Activated CD4-positive, CD25-positive, alpha-beta regulatory T cell (primary cell): ENCODE results near the gene DNAJC18.

Source experiments
- DNase-seq, 4 experiments: peaks; one replicate each; lab custom pipeline; 2025; lab: John Stamatoyannopoulos, UW

DNAJC18 gene

DNA sequence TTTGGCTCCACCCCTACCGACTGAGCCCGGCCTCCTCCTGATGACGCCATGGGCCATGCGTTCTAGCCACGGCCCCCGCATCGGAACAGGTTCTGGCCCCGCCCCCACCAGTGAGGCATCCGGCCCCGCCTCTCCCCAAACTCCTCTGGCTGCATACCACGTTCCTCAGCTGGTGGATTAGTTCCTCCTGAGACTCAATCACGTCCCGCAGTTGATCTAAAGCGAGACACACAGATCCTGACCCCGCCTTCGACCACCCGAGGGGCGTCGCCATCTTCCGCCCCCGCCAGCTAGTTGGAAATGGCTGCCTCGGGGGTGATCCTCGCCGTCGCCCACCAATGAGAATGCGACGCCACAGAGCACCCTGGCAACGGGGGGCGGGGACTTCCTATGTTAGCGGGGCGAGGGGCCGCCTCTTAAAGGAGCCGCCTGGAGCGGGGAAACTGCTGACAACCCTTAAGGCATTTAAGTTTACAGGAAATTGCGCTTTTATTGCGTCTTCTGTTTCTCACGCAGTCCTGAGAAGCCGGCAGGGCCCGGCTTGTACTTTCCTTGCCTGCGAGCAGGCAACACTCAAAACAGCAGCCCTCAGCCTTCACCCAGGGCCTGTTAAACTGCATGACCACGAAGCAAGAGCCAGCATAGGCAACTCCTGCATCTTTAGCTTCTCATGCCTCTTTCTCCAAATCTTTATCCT, 35.4 kb downstream of the DNAJC18 start, which contains the start of gene SPATA24:
SPATA24 (minus strand) TSS at position 303 of the 697 bp plus-strand sequence; CDS start at position 274, 29 bp downstream.
- peak; percentile 96 to 98 (median 97) for DNase-seq

DNA sequence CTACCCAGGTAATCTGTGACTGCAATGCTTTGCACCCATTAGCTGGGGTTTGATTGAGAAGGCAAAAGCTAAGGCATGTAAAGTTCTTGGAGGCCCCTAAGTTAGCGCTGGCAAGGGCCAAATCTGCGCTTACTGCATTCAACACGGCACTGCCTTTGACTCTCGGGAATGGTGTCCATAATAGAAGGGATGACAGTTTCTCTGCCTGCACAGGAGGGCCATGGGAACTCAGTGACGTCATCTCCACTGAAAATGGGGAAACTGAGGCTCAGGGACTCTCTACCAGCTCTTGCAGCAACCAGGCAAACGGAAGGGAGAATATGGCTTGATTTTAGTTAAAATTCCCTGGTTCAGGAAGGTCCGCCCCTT, 35.9 kb downstream of the DNAJC18 start:
- no peak for DNase-seq

DNA sequence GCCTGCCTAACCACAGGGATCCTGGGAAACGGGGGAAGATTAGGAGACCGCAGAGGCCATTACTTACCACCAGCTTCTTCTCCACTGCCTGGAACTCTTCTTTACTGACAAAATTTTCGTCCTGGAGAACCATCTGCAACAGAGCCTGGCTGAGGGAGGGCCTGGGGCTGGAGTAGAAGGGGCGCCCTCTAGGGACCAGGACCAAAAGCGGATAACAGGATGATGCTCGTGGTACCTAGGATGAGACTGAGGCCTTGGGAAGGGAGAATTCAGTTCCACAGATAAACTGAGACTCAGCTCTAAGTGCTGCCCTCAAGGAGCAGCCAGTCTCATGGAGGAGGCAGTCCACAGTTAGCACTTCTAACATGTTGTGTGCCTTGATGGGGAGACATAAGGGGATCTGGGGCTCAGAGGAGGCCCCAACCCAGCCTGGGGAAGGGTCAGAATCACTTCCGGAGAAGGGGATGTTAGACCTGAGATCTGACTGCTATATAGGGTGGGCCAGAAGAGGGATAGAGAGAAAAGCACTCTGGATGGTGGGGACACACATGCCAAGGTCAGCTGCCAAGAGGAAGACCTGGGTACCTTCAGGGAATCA, 36.7 kb downstream of the DNAJC18 start:
- no peak for DNase-seq

DNA sequence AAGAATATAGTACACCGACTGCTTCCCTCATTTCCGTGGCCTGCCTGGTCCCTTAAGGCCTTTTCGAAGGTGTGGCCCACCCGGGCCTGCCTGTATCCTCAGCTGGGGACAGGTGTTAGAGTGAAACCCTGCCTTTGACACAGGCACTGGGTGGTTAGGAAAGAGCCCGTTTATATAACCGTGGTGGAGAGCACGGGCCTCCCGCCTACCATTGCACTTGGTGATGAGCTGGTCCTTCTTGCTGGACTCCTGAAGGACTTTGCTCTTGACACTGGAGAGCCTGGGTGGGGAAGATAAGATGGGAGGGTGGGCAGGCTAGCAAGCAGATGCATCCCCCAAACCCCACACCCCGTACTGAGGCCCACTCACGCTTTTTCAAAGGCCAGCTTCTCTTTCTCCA, 37.8 kb downstream of the DNAJC18 start:
- no peak for DNase-seq

DNA sequence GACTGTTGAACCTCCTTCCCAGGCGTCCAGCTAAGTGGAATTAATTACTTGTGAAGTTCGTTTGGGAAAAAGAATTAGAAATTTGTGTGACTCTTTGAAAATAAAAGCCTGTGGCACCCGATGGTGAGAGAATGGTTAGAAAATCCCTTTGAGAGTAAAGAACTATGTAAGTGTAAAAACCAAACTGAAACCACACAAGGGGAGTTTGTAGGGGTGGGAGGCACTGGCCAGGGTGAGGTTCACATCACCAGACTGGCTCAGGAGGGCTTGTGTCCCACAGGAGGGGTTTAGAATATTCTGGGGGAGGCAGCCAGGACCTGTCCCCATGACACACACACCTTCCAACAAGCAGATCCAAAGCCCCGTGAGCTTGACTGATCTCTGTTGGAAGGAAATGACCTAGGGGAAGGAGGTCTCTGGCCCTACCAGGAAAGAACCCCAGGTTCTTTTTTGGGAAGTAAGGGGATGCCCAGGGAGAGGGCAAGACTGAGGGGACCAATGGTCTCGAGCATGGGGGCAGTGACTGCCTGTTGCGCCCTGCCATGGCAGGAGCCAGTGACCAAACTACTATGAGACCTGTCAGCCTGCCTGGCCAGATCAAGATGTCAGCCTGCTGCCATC, 39.7 kb downstream of the DNAJC18 start:
- DNase-seq: no peak

DNA sequence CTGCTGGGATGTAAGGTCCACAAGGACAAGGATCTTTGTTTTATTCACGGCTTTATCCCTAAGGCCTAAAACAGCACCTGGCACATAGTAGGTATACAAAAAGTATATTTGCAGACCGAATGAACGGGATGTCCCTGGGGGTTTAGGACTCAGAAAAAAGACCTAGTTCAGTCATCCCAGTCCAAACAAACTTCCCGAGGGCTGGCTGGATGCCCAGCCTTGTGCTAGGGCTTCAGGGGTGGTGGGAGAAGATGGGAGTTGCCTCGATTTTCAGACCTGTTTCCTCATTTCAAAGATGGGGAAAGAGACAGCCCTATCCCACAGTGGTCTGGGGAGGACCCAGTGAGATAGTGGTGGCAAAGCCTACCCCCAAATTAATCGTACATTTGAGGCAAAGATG, 41.4 kb downstream of the DNAJC18 start:
- DNase-seq: no peak

DNA sequence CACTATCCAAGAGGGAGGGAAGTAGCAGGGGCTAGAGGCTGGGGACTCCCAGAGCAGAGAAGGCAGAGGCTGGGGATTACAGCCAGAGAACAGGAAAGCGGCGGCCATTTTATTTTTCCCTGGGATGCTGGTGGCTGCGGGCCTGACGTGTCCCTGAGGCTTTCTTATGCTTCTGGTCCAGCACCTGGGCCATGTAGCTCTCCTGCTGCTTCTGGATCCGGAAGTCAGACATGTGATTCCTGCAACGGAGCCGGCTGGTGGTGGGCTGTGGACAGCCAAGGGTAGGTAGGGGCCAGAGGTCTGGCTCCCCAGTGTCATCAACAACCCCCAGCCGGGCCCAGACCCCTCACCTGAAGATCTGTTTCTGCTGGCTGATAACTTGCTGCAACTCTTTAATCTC, 42.6 kb downstream of the DNAJC18 start:
- no peak for DNase-seq

DNA sequence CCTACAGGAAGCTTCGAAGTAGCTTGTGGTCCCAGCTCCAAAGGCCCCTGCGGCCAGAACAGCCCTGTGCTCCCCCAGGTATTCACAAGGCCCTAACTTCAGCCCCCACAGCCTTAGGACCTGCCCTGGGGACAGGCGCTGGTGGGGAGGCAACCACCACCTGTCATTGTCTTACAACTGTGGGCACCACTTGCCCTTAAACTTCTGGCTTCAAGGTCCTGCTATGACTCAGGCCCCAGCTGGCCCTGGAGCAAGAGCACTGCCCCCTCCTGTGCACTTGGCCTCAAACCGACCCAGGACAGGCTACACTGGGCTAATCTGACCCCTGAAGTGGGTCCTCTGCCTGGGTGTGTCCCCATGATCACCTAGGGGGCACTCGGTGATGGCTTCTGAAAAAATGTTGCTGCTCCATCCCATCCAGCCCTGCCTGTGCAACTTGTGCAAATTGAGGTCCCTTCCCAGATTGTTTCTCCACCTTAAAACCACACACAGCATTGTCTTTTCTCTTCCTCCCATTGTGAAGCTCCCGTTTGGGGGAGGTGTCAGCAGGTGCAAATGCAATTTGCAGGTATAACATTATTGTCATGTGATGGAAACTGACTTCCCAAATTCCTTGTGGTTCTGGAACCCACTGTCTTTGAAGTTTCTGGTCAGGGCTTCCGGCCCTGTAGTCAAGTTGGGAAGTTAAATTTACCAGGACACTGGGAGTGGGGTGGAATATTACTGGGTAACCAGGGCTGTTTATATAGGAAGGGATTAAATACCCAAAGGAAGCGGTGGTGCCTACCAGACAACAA, 43.3 kb downstream of the DNAJC18 start:
- no peak for DNase-seq

DNA sequence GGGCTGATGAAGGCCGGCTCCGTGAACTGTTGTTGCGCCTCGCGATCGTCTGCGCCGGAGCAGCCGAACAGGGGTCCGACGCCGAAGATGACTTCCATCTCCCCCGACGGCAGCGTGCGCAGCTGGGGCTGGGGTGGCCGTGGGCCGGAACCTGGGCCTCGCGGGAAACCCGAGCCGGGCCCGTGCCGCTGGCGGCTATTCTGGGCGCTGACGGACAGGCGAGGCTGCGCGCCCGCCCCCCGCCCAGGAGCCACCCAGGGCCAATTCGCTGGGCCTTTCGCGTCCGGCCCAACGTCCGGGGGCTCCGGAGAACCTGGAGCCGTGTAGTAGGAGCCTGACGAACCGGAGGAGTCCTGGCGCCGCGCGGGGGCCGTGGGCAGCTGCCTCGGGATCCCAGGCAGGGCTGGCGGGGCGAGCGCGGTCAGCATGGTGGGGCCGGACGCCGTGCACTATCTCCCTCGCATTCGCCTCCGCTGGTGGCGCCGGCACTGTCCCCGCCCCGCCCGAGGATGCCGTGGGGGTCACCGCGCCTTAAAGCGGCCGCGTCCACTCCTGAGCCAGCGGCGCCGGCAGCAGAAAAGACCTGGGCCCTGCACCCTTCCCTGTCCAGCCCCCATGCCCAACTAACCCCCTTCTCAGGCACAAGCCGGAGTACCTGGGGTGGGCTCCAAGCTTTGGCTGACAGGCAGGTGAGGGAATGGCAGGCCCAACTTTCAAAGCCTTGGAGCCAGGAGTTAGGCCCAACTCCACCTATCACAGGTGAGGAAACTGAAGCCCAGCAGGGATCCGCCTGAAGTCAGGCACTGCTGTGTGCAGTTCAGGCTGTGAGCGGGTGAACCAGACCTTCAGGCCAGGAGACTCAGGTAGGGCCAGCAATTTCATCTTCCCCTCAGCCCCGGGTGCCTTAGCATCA, 44.4 kb downstream of the DNAJC18 start, which contains the start of gene PROB1:
PROB1 (minus strand) TSS at position 451 of the 913 bp plus-strand sequence; CDS start at position 428, 23 bp downstream.
- no peak for DNase-seq

DNA sequence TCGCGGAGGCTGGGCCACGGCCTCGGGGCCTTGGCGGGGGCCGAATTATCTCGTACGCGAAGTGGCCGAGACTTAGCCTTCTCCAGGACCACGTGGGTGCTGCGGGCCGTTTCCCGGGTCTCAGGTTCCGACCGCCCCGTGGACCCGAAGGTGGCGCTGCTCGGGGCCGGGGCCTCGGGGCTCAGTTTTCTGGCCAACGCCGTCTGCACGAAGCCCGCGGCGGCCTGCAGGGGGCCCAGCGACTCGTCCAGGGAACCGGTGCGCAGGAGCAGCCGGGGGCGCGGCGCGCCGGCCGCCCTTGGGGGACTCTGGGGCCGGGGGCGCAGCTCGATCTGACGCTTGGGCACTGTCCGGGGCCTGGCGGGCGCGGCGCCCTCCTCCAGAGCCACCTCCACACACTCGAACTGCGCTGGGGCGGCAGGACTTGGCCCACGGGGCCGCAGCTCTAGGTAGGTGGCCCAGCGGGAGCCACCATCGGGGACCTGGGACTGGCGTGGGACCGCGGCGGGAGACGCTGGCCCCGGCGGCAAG, 45.1 kb downstream of the DNAJC18 start:
- DNase-seq: peak in 2 of 4 experiments; percentile 25 to 39

DNA sequence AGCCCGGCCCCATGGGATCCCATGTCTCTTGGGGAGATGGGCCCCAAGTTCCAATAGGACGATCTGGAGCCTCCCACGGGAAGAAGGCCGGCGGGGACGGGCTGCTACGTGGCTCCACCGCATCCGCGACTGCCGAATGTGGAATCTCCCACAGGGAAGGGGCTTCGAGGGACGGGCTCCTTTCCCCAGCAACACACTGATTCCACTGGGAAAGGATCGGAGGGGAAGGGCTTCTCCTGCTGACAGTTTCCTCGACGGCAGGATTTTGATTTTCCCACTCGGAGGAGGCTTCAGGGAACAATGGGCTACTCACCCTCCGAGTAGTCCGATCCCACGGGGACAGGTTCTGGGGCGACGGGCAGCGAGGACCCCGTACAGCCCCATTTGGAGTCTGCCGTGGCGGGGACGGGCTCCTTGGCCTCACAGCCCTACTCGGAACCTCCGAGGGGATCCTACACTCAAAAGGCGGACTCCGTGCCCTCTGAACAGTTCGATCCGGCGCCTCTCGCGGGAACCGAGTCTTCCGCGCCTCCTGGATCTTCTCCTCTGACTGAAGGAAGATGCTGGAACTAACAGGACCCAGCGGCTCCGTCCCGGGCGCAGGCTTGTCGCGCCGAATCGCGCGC, 45.7 kb downstream of the DNAJC18 start:
- no peak for DNase-seq

DNA sequence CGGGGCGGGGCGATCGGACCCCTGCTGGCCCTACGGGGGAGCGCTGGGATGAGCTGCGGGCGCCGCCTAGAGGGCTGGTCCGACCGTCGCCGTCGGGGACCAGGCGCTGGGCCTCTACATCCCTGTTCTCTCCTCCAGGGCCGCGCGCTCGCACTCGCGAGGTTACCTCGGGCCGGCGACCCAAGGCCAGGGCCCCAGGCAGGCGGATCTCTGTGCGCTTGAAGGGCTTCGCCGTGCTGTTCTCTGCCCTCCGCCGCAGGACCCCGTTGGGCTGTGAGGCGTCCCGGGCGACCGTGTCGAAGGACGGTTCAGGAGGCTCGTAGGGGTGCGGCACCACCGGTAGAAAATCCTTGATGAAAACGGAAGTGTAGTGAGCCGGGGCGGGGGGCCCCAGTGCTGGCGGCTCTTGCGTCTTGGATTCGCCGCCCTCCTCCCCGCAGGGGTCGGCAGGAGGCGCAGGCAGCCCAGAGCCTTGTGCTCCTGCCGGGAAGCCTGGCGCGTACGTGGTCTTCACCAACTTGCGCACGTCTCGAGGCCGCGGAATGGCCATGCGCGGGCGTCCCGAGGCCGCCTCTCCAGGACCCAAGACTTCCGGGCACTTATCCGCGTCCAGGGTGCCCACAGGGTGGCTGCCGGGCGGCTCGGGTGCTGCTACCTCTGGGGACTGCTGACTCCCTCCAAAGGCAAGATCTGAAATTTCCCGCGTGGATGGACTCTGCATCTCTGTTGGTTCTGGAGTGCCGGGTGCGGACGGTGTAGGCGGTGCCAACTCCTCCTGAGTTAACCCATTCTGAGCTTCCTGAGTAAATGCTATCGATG, 46.4 kb downstream of the DNAJC18 start:
- peak; percentile 59 to 72 (median 62) for DNase-seq

DNA sequence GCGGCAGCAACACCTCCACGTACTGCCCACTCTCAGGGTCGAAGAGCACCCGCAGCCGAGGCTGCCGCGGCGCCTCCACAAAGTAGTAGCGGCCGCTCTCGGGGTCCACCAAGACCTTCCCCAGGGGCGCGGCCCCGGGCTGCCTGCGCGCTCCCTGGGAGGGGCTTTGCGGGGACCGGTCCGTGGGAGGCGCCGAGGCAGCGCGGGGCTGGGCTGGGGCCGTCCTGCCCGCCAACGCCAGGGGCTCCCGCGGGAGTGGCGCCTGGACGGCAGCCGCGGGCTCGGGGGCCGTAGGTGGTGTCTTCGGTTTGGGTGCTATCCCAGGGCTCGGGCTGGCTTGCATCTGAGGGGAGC, 47.0 kb downstream of the DNAJC18 start:
- DNase-seq: no peak

DNA sequence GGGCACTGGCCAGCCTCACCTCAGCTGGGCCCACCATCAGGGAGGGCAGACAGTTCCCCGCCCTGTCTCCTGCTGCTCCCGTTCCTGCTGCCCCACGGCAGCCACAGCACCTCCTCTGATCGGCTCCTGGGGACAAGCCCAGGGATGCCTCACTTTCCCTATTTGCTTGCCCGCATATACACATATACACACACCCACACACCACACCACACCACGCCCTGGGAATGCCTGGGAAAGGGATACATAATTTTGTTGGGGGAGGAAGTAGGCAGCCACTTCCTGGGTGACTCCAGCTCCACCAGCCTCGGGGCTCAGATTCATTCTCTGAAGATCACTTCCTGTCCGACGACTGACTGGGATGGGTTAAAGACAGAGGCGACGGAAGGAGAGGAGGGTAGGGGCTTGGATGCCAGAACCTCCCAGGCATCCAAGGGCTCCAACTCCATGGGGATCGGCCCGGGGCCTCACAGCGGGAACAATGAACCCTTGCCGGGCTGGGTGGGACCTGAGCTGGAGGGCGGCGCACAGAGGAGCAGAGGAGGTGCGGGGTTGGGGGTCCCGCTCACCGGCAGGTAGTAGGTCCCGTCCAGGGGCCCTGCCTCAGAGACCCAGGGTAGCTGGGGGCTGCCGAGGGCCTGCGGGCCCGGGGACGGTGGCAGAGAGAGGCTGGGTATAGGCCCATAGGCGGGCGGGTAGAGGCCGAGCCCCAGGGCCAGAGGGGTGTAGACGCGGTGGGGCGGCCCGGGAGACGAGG, 47.6 kb downstream of the DNAJC18 start:
- no peak for DNase-seq

DNA sequence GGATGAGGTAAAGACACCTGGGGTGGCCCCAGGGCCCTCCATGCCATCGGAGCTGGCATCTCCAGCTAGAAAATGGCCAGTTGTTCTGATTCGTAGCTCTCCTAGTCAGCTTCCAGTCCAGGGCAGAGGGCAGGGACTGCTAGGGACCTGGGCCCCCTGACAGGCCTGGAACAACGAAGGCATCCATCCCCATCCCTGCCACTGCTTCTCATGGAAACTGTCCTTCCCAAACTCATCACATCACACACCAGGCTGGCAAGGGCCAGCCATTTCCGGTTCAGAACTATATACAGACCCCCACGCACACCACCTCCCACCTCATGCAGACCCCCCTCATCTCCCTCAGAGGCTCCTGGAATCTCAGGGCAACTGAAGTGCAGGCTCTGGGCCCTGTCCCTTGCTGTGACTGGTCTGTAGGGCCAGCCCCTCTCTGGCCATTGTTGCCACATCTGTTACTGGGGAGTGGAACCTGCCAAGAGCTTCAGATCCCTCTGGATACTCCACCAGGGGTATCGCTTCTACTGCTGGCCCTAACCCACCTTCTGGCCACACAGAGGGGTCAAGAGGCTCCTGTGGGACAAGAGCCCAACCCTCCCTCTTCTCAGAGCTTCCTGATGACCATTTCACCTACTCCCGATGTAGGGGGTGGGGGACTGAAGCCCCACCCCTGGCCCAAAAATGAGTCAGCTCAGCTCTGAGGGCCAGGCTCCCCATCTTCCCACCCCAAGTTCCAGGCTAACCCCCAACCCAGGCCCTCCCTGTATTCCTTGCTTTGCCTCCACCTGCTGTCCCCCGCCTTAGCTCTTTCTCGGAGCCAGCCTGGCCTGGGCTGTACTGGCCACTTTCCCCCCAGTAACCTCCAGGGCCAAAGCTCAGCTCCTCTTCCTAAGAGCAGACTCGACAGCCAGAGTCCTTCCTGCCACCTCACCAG, 48.4 kb downstream of the DNAJC18 start:
- no peak for DNase-seq

DNA sequence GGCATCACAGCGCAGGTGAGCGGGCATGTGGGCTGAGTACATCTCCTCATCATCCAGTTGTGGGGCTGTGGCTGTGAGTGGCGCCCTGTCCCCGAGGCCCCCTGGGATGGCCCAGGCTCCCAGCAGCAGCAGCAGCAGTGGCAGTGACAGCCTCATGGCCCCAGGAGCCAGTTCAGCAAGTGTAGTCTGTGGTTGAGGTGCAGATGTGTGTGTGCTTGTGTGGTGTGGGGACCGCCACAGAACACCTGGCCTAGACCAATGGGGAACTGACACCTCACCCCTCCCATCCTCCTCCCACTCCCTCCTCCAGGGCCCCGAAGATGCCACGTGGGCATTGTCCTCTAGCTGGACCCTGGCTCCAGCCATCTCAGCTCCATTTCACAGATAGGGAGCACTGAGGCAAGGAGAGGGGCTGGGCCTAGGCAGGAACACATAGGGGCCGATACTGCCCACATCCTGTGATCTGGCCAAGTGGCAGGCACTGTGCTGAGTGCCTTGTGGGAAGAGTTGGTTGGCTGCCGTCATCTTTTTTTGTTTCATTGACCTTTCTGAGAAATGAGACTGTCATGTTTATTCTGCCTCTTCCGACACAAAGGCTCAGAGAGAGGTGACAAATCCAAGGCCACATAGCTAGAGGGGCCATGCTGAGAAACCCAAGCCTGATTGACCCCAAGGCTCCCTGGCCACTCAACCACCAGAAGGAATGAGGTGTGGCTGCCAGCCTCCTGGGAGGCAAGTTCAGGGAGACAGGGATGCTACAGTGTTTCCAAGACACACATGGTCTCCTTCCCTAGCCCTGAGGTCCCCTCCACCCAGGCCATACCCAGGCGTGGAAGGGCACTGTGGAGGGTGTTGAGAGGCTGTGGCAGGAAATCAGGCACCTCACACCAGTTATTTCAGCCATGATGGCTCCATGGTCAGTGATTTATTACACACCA, 49.4 kb downstream of the DNAJC18 start, which contains the start of gene MZB1:
MZB1 (minus strand) TSS at position 213 of the 938 bp plus-strand sequence; CDS start at position 156, 57 bp downstream.
- peak in 1 of 4 experiments; percentile 17 for DNase-seq
